HG03135 (cell line): ENCODE data around the gene MUC5AC.
"Not testable (repeated sequence)": the region's sequence is repeated elsewhere in the genome, so short reads cannot be mapped to it uniquely, and the experiment has no call there.

Experiments used
- ATAC-seq: cut with Tn5 transposase; IDR thresholded peaks from one replicate; pipeline ENCODE4 v1.9.1; 2021; ENCODE audit warnings: mild to moderate bottlenecking, moderate library complexity; ENCODE audit not compliant: unreplicated experiment

MUC5AC gene, protein sequence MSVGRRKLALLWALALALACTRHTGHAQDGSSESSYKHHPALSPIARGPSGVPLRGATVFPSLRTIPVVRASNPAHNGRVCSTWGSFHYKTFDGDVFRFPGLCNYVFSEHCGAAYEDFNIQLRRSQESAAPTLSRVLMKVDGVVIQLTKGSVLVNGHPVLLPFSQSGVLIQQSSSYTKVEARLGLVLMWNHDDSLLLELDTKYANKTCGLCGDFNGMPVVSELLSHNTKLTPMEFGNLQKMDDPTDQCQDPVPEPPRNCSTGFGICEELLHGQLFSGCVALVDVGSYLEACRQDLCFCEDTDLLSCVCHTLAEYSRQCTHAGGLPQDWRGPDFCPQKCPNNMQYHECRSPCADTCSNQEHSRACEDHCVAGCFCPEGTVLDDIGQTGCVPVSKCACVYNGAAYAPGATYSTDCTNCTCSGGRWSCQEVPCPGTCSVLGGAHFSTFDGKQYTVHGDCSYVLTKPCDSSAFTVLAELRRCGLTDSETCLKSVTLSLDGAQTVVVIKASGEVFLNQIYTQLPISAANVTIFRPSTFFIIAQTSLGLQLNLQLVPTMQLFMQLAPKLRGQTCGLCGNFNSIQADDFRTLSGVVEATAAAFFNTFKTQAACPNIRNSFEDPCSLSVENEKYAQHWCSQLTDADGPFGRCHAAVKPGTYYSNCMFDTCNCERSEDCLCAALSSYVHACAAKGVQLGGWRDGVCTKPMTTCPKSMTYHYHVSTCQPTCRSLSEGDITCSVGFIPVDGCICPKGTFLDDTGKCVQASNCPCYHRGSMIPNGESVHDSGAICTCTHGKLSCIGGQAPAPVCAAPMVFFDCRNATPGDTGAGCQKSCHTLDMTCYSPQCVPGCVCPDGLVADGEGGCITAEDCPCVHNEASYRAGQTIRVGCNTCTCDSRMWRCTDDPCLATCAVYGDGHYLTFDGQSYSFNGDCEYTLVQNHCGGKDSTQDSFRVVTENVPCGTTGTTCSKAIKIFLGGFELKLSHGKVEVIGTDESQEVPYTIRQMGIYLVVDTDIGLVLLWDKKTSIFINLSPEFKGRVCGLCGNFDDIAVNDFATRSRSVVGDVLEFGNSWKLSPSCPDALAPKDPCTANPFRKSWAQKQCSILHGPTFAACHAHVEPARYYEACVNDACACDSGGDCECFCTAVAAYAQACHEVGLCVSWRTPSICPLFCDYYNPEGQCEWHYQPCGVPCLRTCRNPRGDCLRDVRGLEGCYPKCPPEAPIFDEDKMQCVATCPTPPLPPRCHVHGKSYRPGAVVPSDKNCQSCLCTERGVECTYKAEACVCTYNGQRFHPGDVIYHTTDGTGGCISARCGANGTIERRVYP (N-terminal part only)

DNA sequence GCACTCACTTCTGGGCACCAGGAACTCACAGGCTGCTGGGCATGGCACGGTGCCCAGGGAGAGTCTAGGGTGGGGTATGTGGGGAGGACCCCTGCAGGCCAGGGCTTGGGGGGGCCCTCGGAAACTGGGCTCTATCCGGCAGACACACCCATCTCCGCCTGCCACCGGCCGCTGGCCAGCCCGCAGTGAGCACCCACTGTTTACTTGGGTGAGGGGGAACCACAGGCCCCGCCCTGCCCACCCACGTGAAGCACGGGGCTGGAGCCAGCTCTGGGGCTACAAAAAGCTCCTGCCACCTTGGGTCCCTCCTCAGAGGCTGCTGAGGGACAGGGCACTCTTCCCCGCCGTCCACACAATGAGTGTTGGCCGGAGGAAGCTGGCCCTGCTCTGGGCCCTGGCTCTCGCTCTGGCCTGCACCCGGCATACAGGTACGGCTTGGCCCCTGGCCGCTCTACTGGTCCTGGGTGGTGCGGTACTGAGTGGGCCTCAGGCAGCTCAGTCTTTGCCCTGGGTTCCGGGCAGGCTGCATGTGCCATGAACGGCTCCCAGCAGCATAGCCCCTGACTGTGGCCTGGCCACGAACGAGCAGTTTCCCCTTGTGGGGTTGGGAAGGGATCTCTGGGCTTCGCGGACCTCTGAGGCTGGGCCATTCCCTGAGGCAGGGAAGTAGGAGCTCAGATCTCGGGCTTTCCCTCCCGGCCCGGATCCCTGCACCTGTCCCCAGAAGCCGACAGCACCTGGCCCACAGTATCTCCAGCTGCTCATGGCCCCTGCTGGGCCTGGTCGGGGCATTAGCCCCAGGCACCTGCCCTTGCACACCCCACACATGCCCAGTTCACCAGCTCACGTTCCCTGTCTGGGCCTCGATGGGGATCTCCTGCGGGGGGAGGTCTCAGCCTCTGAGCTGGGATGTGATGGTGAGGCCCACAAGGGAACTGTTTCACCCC lies at the start of gene MUC5AC:
TSS of gene MUC5AC (plus strand) at position 309 of the 947 bp plus-strand sequence. CDS start at position 356, 47 bp downstream.
- no peak for ATAC-seq

DNA sequence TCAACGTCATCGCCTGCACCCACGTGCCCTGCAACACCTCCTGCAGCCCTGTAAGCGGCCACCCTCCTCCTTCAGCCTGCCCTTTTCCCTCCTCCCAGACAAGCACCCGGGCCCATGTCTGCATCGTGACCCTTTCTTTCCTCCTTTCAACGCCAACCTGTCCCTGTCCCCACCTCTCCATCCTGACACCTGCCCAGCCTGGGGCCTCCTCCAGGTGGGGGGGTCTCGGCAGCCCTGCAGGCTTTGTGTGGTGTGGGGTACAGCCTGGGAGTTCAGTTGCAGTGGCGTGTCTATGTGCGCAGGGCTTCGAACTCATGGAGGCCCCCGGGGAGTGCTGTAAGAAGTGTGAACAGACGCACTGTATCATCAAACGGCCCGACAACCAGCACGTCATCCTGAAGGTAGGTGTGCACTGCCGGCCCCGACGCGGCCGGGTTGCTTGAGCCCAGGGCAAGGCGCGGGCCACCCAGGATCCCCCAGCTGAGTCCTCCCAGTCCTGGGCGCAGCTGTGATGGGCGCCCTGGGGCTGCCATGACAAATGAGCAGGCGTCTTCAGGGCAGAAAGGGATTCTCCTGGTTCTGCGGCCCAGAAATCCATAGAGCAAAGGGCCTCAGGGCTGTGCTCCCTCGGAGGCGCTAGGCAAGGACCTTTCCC lies 49.4 kb upstream of the MUC5AC start:
- ATAC-seq = no peak

DNA sequence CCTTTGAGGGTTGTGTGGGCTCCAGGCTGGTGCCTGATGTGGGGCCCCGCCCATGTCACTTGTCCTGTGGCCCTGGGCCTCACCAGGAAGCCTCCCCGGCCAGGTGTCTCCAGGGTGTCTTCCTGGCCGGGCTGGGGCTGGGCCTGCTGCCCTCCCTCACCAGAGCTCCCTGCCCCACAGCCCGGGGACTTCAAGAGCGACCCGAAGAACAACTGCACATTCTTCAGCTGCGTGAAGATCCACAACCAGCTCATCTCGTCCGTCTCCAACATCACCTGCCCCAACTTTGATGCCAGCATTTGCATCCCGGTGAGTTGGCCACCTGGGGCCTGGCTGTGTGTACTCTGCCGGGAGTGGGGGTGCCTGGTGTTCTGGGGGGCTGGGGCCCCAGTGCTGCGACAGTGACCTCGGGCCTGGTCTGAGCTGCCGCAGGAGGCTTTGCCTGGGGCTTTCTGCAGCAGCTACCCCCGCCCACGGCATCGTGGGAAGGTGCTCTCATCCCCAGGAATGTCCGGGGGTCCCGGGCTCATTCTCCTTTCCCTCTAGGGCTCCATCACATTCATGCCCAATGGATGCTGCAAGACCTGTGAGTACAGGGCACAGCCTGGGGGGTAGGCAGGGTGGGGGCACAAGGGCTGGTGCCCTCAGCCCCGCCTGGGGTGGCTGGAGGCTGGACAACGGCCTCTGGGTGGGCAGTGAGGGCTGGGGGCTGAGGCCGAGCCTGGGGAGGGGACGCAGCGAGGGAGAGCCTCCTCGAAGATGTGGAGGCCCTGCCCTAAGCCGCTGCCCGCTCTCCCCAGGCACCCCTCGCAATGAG lies 48.4 kb upstream of the MUC5AC start:
- ATAC-seq = no peak

DNA sequence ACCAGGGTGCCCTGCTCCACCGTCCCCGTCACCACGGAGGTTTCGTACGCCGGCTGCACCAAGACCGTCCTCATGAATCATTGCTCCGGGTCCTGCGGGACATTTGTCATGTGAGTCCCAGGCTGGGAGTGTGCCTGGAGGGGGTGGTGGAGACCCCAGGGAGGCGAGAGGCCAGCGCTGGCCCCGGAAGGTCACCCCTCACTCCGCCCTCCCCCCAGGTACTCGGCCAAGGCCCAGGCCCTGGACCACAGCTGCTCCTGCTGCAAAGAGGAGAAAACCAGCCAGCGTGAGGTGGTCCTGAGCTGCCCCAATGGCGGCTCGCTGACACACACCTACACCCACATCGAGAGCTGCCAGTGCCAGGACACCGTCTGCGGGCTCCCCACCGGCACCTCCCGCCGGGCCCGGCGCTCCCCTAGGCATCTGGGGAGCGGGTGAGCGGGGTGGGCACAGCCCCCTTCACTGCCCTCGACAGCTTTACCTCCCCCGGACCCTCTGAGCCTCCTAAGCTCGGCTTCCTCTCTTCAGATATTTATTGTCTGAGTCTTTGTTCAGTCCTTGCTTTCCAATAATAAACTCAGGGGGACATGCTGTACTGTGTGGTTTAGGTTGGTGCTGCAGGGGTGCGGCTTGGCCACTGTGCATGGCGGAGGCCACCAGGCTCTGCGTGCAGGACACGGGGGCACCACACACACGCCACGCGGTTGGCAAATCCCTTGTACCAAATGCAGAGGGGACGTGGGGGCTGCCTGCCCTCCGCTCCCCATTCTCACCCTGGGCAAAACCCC lies 47.6 kb upstream of the MUC5AC start:
- no peak for ATAC-seq

DNA sequence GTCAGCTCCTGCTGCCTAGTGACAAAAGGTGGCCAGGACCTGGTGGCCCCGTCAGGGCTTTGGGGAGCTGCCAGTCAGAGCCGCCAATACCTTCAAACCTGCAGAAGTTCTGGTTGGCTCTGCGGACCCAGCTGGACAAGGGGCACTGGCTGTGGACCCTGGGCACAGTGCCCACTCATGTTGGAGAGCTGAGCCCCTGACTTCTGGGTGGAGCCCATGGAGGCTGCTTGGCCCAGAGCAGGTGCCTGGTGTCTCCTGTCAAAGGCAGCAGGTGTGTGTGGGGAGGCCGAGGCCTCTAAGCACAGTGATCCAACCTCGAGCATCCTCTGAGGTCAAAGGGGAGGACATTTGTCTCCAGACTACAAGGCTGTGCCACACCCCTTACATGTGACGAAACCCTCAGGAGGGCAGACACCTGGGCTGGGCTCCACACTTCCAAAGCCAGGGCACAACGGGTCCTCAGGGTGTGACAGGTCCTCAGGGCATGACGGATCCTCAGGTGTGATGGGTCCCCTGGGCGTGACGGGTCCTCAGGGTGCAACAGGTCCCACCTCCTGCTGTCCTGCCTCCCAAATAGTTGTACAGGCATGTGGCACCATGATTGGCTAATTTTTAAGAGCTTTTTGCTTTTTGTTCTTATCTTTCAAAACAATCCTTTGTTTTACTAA lies 46.1 kb upstream of the MUC5AC start:
- no peak for ATAC-seq

DNA sequence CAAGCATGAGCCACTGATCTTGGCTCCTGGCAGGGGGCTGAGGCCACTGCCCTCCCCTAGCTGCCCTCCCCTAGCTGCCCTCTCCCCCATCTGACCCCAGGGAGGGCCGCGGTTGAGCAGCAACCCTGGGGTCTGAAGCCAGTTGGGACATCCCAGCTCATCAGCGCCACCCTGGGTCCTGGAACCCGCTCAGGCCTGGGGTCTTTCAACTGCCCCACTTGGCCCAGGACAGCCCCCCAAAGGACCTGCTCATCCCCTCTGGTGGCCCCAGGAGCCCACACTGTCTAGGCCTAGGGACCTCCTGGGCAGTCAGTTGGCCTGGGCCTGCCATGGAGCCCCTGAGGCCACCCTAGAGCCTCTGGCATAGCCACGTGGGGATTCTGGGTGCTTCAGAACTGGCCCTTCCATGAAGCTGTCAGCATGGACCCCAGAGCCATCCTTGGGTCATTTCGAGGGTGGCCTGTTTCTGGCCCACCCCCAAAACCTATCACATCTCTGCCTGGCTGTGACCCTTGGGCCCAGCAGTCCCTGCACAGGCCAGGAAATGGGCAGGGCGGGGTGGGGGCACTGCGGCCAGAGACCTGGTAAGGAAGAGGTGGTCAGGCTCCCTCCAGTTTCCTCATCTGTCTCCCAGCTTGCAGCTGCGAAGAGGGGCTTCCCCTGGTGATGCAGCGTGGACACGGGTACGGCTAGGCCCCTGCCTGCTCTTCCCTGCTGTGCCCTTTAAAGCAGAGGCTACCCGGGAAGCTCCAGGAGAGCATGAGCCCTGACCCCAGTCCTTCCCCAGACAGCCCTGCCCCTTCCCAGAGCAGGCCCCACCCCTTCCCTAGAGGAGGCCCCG lies 45.2 kb upstream of the MUC5AC start:
- no peak for ATAC-seq

DNA sequence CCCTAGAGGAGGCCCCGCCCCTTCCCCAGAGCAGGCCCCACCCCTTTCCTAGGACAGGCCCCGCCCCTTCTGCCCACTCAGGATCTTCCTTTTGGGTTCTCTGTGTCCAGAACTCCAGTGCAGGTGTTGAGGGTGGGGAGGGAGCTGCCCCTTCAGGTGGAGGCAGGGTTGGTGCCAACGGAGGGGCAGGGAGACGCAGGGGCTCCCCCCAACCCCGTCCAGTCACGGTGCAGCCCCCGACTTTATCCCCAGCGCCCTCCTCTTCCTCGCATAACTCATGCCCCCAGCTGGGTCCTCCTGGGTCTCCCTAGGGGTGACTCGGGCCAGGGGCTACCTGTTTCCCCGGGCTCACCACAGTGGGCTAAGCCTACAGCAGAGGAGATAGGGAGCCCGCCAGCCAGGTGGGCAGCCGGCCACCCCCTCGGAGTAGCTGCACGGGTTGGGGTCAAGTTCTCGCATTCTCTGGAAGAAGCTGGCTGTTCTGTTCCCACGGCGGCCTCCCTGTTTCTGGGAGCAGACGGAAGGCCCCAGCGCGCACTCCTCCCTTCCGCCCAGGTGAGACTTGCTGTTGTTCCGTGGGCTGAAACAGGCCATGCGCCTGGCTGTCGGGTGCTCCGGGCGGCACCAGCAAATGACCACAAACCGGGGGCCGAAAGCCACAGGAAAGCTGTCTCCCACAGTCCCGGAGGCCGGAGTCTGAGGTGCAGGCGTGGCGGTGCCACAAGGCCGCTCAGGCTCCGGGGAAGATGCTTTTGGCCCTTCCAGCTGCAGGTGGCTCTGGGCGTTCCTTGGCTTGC lies 44.1 kb upstream of the MUC5AC start:
- no peak for ATAC-seq

DNA sequence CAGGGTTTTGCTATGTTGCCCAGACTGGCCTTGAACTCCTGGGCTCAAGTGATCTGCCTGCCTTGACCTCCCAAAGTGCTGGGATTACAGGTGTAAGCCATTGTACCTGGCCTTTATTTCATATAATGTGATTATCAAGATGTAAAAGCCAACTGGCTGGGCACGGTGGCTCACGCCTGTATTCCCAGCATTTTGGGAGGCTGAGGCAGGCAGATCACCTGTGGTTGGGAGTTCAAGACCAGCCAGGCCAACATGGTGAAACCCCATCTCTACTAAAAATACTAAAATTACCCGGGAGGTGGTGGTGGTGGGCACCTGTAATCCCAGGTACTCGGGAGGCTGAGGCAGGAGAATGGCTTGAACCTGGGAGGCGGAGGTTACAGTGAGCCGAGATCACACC lies 42.5 kb upstream of the MUC5AC start:
- not testable (repeated sequence) for ATAC-seq

DNA sequence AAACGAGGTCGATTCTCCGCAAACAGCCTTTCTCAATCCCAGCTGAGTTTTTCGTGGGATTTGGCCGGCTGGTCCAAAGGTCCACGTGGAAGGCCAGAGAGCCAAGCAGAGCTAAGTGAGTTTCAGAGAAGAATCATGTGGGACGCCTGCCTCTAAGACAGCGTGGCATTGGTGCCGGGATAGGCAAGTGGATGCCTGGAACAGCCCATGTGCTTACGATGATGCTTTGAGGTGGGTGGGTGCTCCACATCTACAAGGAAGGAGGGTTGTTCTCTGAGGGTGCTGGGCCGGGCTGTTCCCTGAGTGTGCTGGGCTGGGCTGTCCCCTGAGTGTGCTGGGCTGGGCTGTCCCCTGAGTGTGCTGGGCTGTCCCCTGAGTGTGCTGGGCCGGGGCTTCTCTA lies 41.6 kb upstream of the MUC5AC start:
- no peak for ATAC-seq

DNA sequence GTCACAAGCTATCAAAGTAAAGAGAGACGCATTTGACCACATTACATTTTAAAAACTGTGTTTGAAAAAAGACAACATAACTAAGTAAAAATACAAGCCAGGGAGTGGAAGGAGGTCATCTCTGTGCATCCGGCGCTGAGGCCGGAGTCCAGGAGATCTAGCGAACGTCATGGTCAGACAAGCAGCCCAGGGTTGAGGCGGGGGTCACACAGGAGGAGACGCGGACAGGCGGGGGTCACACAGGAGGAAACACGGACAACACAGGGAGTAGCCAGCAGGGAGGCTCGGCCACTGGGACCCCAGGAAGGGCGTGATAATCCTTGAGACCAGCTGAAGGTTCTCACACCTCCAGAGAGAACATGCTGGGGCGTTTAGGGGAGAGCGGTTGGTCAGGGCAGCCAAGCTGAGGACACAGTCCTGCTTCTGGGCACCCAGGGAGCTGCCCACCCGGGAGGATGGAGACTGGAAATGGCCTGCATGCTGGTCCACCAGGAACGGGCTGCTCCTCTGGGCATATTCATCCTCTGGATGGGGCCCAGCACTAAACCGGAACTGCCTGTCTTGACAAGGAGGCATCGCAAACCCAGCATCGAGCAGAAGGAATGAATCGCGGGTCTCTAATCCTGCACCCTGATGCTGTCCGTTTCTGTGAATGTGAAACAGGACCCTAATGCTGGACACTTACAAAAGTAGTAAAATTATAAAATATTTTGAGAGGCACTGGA lies 40.9 kb upstream of the MUC5AC start:
- no peak for ATAC-seq

DNA sequence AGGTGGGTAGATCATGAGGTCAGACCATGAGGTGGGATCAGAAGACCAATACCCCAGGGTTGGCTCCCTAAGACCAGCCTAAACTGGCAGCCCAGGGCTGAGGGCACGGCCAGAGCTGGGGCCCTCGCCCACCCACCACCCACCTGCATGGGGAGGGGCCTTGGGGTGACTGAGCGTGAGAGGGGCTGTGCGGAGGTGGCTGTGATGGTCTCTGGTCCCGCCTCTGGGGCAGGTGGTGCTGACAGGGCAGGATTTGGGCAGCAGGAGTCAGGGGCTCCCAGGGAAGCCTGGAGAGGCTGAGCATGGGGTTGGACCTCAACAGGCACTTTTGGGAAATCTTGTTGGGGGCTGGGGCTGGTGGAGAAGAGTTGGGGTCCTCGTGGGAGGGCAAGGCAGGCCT lies 39.8 kb upstream of the MUC5AC start:
- ATAC-seq = no peak

DNA sequence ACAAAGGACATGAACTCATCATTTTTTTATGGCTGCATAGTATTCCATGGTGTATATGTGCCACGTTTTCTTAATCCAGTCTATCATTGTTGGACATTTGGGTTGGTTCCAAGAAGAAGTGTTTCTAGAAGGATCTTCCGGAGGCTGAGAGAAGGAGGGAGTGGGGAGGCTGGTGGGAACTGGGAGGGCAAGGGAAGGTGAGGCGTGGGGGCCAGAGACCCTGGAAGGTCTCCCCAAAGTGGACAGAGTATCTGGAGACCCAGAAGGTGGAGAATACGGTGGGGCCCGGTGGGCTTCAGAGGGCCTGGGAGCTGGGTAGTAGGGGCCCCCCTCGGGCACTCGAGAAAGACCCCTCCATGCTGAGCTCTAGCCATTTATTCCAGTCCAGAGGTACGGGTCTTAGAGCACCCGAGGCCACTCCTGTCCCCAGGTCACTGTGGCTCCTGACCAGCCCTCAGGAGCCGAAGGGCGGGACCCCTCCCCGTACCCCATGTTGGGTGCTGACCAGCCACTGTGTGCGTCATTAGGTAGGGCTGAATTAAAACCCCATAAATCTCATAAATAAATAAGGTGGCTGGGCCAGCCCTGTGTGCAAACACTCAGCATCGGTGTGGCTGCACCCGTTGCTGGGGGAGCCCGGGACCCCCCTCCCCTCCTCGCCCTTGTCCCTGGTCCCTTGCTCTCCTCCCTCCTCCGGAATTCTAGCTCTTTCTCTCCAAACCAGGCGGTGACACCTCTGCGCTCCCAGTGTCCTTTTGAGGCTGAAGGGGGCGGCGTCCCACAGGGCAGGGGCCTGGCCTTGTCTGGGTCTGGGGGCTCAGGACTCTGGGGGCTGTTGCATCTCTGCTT lies 38.8 kb upstream of the MUC5AC start:
- ATAC-seq = no peak

DNA sequence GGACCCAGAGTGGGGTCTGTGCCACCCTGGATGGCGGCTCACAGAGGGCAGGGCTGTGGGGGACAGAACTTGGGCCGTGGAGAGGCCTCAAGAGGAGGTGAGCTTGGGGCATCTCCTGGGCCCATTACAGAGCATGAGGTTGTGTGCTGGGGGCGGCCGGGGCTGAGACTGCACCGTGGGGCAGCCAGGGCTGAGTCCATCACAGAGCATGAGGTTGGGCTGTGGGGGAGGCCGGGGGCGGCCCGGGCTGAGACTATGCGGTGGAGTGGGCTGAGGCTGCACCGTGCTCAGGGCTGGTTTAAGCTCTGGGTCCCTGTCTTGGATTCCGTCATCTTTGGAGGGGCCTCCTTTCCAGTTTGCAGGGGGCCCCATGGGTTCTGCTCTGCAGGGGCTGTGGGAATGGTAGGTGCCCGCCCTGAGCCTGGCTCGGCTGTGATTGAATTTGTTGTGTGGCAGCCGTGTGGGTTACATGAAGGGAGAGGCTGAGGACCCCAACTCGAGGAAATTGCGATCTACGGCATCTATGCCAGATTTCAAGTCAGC lies 38.1 kb upstream of the MUC5AC start:
- ATAC-seq = no peak
